CD4-positive, alpha-beta T cell treated with Interleukin-17A for 4 hours (primary cell): Measurements from ENCODE around the gene ADAMTSL1.

ENCODE experiments used
- DNase-seq: peaks from one replicate; pipeline ENCODE4 v3.0.0-alpha.2; 2020; ENCODE audit warnings: mixed read lengths

The ADAMTSL1 gene

GRCh38 chr9:18463991-18464390, 10.0 kb upstream of the ADAMTSL1 start:
- DNase-seq = no peak

DNA sequence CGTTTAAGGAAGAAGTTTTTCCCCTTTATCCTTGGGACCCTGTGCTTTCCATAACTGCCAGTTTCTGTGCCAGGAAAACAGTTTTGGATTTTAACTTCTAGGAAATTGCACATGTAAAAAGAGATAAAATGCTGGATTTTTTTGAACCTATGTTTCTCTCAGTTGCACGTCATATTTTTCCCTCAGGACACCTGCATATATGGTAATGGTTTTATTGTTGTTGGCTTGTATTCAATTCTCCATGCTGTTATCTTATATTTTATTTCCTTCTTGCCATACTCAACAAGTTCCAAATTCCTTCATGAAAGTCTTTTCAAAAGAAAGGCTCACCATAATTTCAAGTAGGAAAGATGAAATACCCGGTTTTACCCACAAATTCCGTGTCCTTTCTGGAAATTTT, 7.9 kb upstream of the ADAMTSL1 start:
- DNase-seq = no peak

DNA sequence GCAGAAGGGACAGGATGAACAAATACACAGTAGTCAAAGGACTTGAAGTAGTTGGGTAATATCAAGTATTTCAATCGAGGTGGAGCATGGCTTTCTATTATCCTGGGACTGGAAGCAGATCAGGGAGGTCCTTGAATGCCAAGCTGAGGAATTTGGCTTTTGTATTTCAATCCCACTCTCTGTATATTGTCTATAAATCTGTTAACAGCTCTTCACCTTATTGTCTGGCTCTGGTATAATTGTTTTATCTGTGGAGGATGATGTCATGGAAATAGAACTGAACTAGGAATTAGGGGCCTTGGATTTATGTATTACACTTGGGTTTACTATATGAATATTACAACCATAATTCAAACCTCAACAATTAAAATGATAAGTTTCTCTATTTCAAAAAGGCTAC, 6.3 kb upstream of the ADAMTSL1 start:
- DNase-seq = no peak

- DNase-seq = no peak
Observed at GRCh38 chr9:18472435-18472834, 1.5 kb upstream of the ADAMTSL1 start.

DNA sequence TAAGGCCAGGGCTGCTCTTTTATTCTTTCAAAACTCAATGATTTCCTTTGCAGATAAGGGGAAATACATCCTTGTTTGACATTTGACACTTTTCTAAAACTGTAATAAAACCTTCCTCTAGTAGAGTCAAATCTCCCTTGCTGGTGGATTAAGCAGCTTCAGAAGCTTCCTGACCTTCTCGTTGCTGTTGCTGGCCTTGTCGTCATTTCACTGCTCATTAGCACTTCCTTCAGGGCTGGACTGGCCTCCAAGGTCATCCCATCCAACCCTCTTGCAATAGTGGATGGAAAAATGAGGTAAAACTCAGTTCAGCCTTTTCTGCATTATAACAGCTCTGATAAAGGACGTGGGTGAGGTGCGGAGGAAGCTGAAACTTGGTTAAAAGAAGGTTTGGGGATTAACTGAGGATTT, 1.1 kb upstream of the ADAMTSL1 start:
- DNase-seq = no peak

- DNase-seq = no peak
Observed at GRCh38 chr9:18474783-18475182, 830 bp downstream of the ADAMTSL1 start.

GRCh38 chr9:18477121-18477660, 3.2 kb downstream of the ADAMTSL1 start:
- no peak for DNase-seq

DNA sequence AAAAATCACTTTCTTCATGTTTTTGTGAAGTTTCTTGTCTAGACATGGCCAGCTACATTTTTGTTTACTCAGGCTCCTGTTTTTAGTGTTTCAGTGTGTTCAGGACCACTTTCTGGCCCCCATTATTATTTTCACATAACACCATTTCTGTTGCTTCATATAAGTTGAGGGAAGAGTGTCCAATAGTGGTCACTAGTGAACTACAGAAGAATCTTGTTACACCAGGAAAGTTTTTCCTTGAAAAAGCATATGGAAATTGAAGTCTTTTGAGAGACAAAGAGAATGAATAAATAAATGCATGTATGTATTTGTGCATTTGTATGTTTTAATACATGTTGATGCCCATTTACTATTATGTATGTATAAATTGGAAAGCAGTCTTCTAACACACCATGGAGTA, 3.8 kb downstream of the ADAMTSL1 start:
- DNase-seq = no peak

DNA sequence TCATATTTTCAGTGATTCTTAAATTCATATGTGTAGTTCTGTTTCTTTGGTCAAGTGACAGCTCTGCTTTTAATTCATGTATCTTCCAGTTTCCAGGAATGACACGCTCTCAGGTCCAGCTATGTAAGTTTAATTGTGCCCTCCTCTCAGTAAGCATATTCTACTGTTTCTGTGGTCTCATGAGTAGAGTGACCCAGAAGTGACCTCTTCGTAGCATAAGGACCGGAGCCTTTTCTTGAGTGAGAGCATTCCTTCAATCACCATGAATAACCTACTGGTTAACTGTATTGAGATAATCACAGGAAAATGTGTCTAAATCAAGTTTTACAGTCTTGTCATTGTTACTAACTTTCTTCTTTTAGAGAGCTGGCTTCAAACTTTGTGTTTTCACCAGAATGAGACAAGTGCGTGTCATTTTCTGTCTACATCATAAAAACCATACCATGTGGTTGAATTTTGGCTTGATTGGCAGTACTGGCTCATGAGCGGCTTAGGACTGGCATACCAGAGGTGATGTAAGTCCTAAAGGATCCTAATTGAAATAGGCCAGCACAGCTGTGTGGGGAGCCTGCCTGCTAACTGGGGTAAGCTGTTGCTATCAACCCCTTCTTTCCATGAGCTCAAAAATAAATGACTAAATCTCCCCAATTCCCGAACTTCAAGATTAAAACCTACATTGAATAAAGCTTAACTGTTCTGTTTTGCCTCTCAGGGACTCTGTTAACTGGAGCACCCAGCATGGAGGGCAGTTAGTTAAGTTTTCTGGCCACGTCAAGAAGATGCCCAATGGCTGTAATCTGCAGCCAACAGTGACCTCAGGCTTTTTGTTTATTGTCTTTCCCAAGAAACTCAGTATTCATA, 4.8 kb downstream of the ADAMTSL1 start:
- DNase-seq = no peak

GRCh38 chr9:18479405-18479804, 5.5 kb downstream of the ADAMTSL1 start:
- no peak for DNase-seq

DNA sequence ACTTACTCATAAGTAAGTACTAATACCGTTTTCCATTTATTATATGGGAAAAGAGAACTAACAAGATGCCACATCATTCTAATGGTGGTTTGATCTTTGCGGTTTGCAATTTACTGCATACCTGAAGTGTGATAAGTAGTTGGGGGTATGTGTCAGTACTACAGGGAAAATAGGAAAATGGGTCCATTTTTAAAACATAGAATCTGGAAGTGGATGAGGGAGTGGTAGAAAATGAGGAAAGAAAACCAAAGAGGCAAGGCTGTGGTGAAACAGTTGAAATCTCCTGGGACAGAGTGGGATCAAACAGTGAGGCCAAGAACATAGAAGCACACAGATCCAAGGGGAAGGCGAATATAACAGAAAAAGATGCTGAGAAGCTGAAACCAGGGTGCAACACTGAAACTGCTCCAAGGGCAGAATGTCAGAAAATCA, 6.7 kb downstream of the ADAMTSL1 start:
- no peak for DNase-seq

GRCh38 chr9:18482371-18482770, 8.4 kb downstream of the ADAMTSL1 start:
- no peak for DNase-seq

- no peak for DNase-seq
Observed at GRCh38 chr9:18485714-18486113, 11.8 kb downstream of the ADAMTSL1 start.

GRCh38 chr9:18487611-18488010, 13.7 kb downstream of the ADAMTSL1 start:
- no peak for DNase-seq

DNA sequence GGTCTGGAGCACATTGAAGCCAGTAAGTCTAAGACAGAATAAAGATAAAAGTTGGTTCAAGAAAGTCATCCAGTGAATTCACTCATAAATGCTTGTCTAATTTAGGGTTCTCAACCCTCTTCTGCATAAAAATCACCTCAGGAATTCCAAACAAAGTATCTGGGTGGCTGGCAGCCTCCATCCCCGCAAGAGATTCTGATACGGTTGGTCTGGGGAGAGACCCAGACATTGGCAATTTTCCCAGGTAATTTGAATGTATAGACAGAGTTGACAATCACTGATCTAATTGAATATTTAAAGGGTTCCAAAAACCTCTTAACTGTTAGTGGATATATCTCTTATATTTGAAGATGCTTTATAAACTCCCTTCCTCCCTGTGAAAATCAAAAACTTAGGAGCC, 14.9 kb downstream of the ADAMTSL1 start:
- no peak for DNase-seq

DNA sequence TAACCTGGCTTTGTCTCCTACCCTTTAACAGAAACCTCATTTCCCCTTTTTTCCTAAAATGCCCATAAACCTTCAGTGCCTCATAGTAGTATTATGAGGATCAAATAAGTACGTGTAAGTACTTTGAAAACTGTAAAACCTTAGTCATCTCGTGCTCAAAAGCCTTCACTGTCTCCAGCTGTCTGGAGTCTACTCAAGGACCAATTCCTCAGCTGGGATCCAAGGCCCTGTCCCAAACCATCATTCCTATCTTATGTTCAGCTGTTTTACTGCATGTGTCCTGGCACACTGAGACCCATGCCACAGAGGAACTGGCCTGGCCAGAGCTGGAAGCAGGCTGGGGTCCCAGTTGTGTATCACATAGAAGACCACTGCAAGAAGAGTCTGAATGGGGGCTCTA, 15.9 kb downstream of the ADAMTSL1 start:
- no peak for DNase-seq

DNA sequence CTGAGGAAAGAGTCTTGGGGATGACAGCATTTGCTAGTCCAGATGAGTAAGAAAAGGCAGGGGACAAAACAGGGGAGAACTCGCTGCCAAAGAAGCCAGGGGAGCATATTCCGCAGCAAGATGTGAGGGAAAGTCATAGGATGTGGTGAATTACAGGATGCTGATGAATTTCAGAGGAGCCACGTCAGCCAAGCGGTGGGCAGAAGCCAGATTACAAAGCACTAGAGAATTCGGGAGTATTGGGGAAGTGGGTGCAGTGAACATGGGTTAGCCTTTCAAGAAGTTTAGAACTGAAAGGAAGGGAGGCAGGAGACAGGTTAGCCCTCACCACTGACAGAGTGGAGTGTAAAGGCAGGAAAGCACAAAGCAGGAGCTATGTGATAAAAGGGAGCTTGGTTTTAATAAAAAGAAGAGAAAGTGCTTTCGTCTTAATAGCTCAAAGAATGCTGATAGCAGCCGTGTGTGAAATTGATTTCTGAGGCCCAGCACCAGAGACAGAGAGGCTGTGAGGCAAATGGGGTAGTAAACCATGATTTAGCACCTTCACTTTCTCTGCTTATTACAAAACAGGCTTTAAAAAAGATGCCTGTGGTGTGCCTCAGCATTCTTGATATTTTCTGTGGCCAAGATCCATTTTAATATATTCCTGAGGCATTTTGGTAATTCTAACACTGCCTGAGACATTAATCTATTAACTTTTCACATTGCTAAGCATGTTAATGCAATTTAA, 16.9 kb downstream of the ADAMTSL1 start:
- DNase-seq = no peak

GRCh38 chr9:18492612-18493011, 18.7 kb downstream of the ADAMTSL1 start:
- DNase-seq = no peak

DNA sequence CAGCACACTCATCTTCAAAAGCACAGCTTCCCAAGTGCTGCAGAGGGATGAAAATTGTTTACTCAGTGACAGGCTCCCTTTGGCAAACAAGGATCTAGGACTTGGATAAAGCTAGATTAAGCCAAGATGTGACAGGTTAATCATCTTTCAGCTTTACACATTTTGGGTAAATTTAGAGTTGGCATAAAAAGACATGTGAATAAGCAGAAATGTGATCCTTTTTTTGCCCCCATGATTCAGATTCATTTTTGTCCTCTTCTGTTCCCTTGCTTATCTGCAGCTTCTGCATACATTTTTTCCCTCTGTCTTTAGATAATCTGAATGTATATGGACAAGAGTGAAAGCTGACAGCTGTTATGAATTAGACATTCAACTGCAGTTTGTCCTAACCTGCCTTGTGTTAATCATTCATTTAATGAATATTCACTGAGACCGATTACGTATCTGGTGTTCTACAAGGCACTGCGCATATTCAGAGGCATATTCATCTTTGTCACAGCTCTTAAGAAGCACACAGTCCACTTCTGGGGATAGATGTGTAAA, 19.6 kb downstream of the ADAMTSL1 start:
- no peak for DNase-seq

DNA sequence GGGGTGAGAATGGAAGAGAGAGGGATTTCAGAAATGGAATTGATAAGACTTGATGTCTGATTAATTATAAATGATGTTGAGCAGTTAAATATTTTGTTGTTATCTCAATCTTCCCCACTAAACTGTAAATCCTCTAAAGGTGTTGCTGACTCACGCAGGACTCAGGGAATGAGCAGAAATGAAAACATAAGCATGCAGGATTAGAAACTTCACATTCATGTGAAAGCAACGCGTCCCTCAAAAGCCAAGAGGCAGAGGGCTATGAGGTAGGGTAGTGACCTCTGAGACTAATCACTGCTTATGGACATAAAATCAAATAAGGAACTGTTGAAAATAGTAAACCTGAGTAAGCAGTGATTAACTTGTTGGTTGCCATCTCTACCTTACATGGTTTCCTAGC, 21.1 kb downstream of the ADAMTSL1 start:
- DNase-seq = no peak

DNA sequence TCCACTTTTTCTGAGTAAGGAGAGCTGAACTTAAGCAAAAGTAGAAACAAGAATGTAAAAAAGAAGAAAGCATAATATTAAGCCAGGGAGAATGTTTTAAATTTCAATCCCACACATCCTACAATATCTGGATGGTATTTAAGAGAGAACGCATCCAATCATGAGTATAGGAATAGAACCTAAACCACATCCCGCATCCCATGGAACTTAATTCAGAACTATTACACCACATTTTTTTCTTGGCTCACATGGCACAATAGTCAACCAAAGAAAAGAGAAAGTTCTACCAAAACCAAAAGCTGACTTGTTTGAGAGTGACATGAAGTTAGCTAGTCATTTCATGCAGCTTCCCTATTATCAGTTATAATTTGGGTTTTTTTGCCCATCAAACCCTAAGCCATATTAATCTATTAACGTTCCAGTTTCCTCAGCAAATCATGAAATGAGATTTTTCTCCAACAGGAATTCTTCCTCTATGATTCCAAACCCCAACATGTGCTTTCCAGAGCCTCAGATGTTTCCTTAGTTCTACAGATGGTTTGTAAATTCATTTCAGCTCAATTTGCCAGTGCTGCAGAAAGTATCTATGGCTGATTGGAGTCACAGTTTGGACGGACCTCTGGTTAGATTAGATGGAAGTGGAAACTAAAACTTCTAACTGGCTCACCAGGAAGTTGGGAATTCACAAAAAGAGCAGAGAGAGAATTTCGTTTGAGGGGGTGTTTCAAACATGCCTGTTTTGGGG, 22.5 kb downstream of the ADAMTSL1 start:
- DNase-seq = no peak

GRCh38 chr9:18499062-18499461, 25.1 kb downstream of the ADAMTSL1 start:
- DNase-seq = no peak

- DNase-seq = no peak
Observed at GRCh38 chr9:18499980-18500379, 26.0 kb downstream of the ADAMTSL1 start.
